NOMO-1 (cell line): Measurements from ENCODE around the gene OR4N2.
A peak's percentile ranks its signal among the peaks of the same experiment; 100 is the strongest.
"Not testable (repeated sequence)": the region's sequence is repeated elsewhere in the genome, so short reads cannot be mapped to it uniquely, and the experiment has no call there.

Experiments
- DNase-seq, 2 experiments: peaks; one replicate each; lab custom pipeline; 2025; ENCODE audit not compliant: unreplicated experiment in 2 of 2; lab: John Stamatoyannopoulos, UW

The OR4N2 gene, protein sequence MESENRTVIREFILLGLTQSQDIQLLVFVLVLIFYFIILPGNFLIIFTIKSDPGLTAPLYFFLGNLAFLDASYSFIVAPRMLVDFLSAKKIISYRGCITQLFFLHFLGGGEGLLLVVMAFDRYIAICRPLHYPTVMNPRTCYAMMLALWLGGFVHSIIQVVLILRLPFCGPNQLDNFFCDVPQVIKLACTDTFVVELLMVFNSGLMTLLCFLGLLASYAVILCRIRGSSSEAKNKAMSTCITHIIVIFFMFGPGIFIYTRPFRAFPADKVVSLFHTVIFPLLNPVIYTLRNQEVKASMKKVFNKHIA

DNA sequence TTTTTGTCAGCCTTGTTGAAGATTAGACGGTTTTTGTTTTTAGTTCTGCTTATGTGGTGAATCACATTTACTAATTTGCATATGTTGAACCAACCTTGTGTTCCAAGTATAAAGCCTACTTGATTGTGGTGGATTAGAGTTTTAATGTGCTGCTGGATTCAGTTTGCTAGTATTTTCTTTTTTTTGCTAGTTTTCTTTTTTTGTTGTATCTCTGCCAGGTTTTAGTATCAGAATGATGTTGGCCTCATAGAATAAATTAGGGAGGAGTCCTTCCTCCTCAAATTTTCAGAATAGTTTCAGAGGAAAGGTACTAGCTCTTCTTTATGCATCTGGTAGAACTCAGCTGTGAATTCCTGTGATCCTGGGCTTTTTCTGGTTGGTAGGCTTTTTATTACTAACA lies at the start of gene OR4N2:
TSS of gene OR4N2 (plus strand) at position 301 of the 400 bp plus-strand sequence. CDS start 23,679 bp downstream, outside the sequence.
- DNase-seq, result not testable (repeated sequence)

DNA sequence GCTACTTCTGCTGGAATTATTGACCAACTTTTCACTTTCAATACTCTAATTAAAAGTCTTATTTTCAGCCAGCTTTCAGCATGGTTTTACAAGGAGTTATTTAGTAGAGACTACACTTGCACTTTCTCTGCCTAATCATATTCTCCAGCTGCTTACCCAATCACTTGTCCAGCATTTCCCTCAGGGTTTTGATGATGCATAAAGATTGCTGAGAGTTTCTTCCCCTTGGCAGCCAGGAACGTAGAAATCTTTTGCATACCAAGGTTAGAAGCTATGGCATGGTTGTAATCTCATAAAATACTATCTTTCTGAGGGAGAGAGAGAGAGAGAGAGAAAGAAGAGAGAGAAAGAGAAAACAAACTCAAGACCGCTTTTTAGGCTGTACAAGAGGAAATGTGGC lies 49.4 kb upstream of the OR4N2 start:
- no peak for DNase-seq

DNA sequence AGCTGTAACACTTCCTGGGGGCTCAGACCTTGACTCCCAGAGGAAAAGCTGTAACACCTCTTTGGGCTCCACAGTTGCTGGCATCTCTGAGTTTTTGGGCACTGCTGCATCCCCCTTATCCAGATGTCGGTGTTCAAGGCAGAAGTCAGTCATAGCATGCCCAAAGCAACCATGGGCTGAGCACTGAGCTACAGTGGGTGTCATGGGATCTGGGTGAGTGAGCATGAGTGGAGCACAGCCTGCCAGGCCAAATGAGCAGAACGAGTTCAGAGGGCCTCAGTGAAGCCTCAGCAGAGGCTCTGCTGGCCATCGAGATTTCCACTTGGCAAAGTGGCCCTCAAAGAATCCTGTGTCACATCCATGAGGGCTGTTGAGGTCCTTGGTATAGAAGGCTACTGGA lies 32.1 kb upstream of the OR4N2 start:
- DNase-seq, result not testable (repeated sequence)

DNA sequence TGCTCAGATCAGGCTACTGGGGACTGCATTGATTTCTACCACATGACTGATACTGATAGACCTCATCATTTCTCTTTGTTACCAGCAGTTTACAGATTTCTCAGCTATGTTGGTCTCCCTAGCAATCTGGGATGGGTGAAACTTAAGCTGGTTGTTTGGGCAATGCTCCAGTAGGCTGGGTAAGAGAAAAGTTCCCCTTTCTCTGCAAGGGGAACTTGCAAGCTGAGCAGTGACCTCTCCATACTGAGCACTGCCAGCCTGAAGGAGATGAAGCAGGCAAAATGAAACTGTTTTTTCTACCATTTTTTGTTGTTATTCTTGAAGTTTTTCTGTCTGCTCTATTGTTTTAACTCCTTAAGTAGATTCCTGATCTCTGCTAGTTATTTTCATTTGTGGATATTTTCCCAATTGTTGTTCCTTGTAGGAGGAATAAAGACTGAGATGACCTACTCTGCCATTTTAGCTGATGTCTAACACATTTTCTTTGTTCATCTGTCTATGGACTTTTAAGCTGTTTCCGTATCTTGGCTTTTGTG lies 31.6 kb upstream of the OR4N2 start:
- peak; percentile 41 to 74 for DNase-seq

DNA sequence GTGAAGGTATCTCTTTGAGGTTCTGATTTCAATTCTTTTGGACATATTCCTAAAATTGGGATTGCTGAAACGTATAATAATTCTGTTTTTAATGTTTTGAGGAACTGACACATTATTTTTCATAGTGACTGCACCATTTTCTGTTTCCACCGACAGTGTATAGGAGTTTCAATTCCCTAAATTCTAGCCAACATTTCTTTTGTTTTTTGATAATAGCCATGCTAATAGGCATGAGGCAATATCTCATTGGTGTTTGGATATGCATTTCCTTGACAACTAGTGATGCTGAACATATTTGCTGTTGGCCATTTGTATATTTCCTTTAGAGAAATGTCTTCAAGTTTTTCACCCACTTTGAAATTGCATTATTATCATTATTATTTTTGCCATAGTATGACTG lies 31.1 kb upstream of the OR4N2 start:
- peak; percentile 57 to 87 for DNase-seq

DNA sequence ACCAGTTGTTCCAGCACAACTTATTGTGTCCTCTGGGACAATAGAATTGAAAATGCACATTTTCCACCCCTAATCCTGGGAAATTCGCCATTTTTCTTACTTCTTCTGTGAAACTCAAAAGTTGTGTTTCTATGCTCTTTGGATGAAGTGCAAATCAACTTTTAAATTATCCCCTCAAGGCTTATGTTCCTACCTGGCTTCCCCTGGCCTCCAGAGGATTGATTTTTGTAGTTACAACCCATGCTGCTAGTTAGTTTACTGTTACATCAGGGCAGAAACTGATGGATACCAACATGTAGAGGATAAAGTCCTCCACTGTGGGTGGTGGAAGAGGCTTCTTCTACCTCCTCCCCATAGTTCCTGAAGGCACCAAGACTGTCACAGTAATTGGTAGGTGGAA lies 30.4 kb upstream of the OR4N2 start, which contains the start of gene OR4M1:
TSS of gene OR4M1 (plus strand) at position 301 of the 400 bp plus-strand sequence. CDS start 6,819 bp downstream, outside the sequence.
- DNase-seq, result not testable (repeated sequence)

DNA sequence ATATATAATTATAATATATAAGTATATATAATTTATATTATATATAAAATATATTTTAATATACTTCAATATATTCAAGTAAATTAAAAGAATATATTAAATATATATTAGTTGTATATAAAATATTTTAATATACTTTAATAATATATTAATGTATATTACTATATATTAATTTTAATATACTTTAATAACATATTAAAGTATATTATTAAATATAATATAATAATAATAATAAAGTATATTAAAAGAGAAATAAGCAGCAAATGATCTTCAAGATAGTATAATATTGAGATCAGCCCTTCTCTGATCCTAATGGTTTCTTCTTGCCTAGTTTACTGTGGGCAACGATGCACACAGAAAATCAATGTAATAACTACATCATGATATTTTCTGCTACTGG lies 28.0 kb upstream of the OR4N2 start:
- DNase-seq, result no peak

DNA sequence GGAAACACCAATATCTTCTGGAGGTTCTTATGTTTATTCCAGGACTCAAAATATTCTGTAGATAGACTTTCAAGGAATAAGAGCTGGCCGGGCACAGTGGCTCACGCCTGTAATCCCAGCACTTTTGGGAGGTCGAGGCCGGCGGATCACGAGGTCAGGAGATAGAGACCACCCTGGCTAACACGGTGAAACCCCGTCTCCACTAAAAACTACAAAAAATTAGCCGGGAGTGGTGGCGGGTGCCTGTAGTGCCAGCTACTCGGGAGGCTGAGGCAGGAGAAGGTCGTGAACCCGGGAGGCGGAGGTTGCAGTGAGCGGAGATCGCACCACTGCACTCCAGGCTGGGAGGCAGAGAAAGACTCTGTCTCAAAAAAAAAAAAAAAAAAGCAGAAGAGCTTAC lies 17.7 kb upstream of the OR4N2 start:
- not testable (repeated sequence) for DNase-seq

DNA sequence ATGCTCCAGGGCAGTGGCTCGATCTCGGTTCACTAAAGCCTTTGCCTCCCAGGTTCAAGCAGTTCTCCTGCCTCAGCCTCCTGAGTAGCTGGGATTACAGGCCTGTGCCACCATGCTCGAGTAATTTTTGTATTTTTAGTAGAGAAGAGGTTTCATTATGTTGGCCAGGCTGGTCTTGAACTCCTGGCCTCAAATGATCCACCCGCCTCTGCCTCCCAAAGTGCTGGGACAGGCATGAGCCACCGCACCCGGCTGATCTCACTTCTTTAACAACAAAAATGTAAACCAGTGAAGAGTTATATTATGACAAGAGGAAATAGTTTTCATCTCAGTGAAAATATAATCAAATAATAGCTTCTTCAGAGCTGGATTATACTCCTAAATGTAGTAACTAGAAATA lies 16.3 kb upstream of the OR4N2 start:
- not testable (repeated sequence) for DNase-seq

DNA sequence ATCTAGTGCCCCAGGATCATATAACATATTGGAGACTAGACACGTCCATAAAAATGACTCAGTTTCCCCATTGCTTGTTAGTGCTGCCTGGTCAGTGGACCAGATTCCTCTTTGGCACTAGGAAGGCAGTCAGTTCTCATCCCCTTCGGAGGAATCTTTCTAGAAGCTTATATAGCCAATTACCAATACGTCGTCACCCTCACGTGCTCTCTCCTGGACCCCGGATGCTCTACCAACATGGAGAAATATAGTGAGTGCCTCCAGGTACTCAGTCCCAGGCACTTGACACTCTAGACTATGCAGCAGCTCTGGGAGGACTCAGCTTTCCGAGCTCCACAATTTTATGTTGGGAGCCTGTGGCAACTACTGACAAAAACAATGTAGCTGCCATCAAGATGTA lies 15.4 kb upstream of the OR4N2 start:
- DNase-seq, result not testable (repeated sequence)

DNA sequence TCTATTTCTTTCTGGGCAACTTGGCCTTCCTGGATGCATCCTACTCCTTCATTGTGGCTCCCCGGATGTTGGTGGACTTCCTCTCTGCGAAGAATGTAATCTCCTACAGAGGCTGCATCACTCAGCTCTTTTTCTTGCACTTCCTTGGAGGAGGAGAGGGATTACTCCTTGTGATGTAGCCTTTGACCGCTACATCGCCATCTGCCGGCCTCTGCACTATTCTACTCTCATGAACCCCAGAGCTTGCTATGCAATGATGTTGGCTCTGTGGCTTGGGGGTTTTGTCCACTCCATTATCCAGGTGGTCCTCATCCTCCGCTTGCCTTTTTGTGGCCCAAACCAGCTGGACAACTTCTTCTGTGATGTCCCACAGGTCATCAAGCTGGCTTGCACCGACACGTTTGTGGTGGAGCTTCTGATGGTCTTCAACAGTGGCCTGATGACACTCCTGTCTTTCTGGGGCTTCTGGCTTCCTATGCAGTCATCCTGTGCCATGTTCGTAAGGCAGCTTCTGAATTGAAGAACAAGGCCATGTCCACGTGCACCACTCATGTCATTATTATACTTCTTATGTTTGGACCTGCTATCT lies 7.0 kb upstream of the OR4N2 start:
- DNase-seq, result not testable (repeated sequence)

DNA sequence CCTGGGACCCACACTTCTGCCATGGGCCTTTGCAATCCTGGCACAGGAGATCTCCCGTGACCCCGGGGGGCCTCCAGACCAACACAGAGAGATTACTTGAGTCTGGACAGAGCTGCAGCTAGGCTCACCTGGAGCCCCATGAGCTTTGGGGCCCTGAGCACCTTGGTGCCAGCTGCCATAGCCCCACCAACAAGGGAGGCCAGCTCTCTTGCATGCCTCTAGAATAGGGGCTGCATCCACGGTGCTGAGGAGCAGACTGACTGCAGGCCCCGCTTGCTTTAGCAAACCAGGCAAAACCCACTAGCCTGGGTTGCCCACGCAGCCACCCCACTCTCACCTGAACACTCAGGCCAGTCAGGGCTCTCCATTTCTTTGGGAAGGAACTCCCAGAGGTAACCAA lies 3.7 kb upstream of the OR4N2 start:
- DNase-seq, result no peak

DNA sequence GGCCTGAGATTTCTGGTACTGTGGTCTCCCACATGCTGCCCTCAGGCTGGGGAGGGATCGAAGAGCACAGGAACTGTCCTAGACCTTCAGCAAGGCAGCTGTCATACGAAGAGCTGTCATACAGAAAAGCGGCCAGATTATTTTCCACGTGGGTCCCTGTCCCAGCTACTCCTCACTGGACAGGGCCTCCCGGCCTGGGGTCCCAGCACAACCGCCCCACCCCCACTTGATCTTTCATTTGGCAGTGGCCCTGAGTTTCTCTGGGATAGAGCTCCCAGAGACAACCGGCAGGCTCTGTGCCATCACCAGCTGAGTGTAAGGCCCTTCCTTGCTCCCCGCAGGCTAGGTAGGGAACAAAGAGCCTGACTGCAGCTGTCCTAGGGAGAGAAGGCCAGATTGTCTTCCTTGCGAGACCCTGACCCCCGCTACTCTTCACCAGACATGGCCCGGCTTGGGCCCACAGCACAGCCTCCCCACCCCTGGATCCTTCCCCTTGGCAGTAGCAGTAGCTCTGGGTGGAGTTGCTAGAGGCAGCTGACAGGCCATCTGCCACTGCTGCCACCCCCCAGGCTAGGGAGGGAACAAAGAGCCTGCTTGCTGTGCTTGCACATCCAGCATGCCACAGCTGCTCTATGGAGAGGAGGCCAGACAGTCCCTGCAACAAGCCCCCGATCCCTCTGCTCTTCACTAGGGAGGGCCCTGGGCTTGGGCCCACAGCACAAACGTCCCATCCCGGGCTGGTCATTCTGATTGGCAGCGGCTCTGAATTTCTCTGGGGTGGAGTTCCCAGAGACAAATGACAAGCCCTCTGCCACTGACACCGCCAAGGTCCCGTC lies 3.1 kb upstream of the OR4N2 start:
- DNase-seq, result no peak

DNA sequence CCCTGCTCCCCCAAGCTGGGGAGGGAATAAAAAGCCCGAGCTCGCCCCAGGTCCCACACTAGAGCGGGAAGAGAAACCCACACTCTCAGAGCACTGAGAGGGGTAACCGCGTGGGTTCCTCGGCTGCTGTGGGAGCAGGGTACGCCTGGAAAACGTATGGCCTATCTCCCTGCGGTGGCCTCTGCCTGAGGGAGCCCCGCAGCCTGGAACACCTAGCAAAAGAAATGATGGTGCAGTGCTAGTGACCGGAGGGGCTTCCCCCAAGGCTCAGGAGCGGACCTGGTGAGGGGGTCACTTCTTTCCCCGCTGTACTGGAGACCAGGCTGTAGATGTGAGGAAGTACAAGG lies 2.5 kb upstream of the OR4N2 start:
- DNase-seq, result no peak

DNA sequence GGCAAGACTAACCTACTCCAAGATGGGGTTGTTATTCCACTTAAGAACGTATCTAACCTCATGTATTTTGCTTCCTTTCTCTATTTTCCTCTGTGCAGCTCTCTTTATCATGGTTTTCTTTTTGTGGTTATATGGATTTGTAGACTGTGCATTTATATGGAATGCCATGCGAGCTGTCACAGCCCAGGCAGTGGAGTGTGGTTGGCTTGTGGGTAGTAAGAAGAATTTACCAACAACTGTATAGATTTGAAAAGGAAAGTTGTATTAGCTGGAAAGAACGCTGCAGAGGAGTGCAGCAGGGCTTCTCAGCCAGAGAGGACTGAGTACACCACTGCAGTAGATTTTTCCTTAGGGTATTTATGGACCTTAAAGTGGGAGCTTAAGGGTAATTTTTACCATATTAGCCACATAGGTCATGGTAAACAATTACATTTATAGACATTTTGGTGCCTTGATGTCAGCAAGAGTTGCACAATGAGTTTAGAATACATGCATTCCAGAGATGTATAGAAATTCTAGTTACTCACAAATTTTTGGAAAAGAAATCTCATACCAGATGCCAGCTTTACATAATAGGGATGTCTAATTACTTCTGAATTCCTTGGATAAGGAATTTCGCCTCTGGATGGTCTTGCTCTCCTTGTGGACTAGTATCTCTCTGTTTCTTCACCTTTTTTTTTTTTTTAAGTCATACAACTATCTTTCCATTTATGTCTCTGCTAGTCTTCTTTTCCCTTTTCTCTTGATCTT lies 9.8 kb downstream of the OR4N2 start:
- DNase-seq, result not testable (repeated sequence)

DNA sequence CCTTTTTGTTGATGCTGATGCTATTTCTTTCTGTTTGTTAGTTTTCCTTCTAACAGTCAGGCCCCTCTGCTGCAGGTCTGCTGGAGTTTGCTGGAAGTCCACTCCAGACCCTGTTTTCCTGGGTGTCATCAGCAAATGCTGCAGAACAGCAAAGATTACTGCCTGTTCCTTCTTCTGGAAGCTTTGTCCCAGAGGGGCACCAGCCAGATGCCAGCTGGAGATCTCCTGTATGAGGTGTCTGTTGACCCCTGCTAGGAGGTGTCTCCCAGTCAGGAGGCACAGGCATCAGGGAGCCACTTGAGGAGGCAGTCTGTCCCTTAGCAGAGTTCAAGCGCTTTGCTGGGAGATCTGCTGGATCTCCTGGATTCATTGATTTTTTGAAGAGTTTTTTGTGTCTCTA lies 16.3 kb downstream of the OR4N2 start:
- DNase-seq, result not testable (repeated sequence)

DNA sequence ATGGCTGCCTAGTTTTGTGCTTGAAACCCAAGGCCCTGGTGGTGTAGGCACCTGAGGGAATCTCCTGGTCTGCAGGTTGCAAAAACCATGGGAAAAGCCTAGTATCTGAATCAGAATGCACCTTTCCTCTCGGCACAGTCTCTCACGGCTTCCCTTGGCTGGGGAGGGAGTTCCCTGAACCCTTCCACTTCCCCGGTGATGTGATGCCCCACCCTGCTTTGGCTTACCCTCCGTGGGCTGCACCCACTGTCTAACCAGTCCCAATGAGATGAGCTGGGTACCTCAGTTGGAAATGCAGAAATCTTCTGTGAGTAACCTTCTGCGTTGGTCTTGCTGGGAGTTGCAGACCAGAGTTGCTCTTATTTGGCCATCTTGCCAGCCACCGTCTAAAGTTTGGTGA lies 17.4 kb downstream of the OR4N2 start:
- DNase-seq, result not testable (repeated sequence)

DNA sequence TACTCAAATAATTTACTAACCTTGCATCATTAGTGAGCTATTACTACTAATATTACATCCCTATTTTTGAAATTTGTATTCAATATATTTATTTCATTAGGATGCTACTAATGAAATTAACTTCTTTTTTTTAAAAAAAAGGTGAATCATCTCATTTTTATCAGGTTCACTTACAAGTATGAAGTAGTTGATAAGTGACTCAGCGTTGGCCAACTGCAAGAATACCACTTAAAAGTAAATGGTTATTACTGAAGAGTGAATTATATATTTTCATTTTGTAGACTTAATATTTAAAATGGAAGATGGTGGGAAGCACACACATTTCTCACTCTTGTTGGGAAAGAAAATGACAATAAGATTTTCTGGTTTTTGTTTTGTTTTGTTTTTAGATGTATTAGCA lies 19.6 kb downstream of the OR4N2 start:
- no peak for DNase-seq

DNA sequence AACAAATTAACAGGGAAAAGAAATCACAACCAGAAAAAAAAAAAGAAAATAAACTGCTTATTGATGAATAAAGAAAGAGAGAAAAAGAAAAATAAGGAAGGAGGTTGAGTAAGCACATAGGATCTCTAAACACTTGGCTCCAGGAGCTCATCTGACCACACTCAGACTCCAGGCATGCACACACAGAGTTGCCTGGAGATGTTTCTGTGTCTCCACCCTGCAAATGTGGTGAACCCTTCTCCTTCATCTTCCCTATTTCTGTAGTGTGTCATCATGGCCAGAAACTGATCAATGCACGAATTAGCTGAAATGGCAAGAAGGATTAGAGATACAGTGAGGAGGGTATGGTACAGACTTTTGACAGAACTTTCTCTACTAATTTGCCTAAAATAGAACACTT lies 20.2 kb downstream of the OR4N2 start:
- DNase-seq, result no peak

DNA sequence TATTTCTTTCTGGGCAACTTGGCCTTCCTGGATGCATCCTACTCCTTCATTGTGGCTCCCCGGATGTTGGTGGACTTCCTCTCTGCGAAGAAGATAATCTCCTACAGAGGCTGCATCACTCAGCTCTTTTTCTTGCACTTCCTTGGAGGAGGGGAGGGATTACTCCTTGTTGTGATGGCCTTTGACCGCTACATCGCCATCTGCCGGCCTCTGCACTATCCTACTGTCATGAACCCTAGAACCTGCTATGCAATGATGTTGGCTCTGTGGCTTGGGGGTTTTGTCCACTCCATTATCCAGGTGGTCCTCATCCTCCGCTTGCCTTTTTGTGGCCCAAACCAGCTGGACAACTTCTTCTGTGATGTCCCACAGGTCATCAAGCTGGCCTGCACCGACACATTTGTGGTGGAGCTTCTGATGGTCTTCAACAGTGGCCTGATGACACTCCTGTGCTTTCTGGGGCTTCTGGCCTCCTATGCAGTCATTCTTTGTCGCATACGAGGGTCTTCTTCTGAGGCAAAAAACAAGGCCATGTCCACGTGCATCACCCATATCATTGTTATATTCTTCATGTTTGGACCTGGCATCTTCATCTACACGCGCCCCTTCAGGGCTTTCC lies 24.2 kb downstream of the OR4N2 start:
- not testable (repeated sequence) for DNase-seq
